Prostate gland (tissue), 2 donors: Measurements from ENCODE around the gene A2ML1.
"Not testable (repeated sequence)": the region's sequence is repeated elsewhere in the genome, so short reads cannot be mapped to it uniquely, and the experiment has no call there.

Source experiments
- CTCF ChIP-seq, 4 experiments: fragments of 200-600 bp in 2 of 4; fragments of 450-650 bp in 2 of 4; sonication (generic) in 2 of 4; IDR thresholded peaks; 1 replicate in 3 of 4; 2 replicates in 1 of 4; pipeline ENCODE4 v1.5.1; 2016 to 2019; ENCODE audit warnings: antibody characterized with exemption in 4 of 4, mild to moderate bottlenecking in 2 of 4, moderate library complexity in 2 of 4
- POLR2AphosphoS5 ChIP-seq: sonication (generic); formaldehyde crosslinking; IDR thresholded peaks from one replicate; pipeline ENCODE4 v1.6.1; 2017; ENCODE audit warnings: antibody characterized with exemption

DNA sequence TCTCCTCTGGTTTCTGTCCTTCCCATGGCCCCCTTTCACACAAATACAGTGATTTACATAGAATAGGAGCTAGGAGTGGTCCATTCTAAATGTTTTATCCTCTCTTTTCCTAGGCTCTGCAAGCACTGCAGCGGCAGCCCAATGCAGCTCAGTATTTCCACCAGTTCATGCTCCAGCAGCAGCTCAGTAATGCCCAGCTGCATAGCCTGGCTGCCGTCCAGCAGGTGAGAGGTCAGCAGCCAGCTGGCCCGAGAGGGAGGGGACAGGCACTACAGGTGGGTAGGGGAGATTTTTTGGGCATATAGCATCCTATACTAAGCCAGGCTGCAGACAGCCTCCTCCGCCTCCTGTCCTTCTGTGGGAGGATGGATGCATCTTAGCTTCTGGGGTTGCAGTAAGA is 97.2 kb downstream of the A2ML1 start:
- TF ChIP-seq POLR2AphosphoS5; CTCF (IDR thresholded peaks at IDR 0.05): not testable (repeated sequence)
